ENCODE data around the gene CUL5. TPM values are rescaled to one million over a fixed set of nuclear protein-coding genes. Genes with fewer than 3 reads are reported as not detected.

The CUL5 gene
- total RNA-seq, 1 donor from 2014 or later = 51.7 TPM

GRCh38 chr11:107998761-107999160, 9.9 kb upstream of the CUL5 start:
- H3K4me1 Mint-ChIP-seq = peaks cover 2% of the 10 kb centered on the region
- peaks cover 10% of the 10 kb centered on the region for H3K9me3 Mint-ChIP-seq
- H3K4me3 Mint-ChIP-seq = no peak overlapping the region
- H3K27ac Mint-ChIP-seq = no peak overlapping the region
- TF ChIP-seq CTCF (IDR thresholded peaks at IDR 0.05; ENCODE audit: unreplicated experiment) = no peak
- no peaks in the 10 kb centered on the region for H3K36me3 Mint-ChIP-seq
- no peak for DNase-seq (ENCODE audit: low spot score in 2 of 2, unreplicated experiment in 2 of 2)
- H3K27me3 Mint-ChIP-seq (ENCODE audit: low read depth) = peaks cover 4% of the 10 kb centered on the region

DNA sequence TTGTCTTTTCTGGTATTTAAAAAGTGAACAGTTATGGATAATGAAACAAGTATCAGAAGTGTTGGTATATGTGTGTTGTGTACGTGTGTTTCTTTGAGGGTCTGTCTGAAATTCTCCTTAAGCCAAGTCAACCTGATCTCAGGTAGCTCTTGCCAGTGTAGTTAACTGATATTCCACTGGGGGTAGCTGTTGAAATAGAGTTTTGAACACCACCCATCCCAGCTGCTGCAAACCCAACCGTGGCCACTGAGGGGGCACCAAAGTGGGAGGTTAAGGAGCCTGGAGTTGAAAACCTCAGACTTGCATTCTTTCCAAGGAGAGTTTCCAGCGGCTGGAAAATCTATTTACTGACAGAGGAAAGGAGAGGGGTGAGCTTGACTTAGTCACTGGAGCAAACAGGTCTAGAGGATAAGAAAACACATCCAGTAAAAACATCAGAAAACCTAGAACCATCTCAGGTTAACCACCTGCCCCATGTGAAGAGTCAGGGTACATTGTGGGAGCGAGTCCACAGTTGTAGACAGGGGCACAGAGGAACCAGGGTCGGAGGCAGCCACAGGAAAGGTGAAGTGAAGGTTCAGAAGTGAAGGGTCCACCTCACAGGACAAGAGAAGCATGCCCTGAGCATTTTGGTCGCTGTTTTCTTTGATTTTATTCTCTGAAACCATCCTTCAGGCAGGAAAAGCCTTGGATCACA, 8.8 kb upstream of the CUL5 start:
- no peak for DNase-seq (ENCODE audit: low spot score in 2 of 2, unreplicated experiment in 2 of 2)
- Mint-ChIP-seq H3K27me3 (ENCODE audit: low read depth) (peaks cover 2% of the 10 kb centered on the region), H3K4me3 (no peak overlapping the region), H3K36me3 (no peaks in the 10 kb centered on the region), H3K27ac (no peak overlapping the region), H3K4me1 (peaks cover 2% of the 10 kb centered on the region), H3K9me3 (peaks cover 7% of the 10 kb centered on the region)
- peak; percentile 43 for TF ChIP-seq CTCF (IDR thresholded peaks at IDR 0.05; ENCODE audit: unreplicated experiment)

GRCh38 chr11:108002476-108002875, 6.2 kb upstream of the CUL5 start:
- no peak for TF ChIP-seq CTCF (IDR thresholded peaks at IDR 0.05; ENCODE audit: unreplicated experiment)
- no peaks in the 10 kb centered on the region for H3K9me3 Mint-ChIP-seq
- no peak overlapping the region for H3K27ac Mint-ChIP-seq
- H3K27me3 Mint-ChIP-seq (ENCODE audit: low read depth) = peaks cover 2% of the 10 kb centered on the region
- H3K36me3 Mint-ChIP-seq = no peaks in the 10 kb centered on the region
- H3K4me1 Mint-ChIP-seq = peaks cover 2% of the 10 kb centered on the region
- H3K4me3 Mint-ChIP-seq = no peak overlapping the region
- DNase-seq (ENCODE audit: low spot score in 2 of 2, unreplicated experiment in 2 of 2) = no peak

DNA sequence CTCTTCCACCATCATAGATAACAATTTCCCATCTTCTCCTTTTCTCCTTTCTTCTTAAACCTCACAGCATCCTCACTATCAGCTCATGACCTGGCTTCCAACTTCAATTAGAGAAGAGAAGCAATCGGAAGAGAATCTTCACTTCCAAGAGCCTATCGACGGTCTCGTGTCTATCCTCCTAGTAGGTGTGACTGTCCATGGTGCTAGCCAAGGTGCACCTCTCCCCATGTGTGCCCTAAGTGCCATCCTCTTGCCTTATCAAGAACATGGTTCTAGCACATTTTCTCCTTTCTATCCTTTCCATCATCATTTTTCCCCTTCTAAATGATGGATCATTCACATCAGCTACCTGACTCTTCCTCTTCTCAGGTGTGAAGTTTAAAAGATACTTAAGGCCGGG, 5.1 kb upstream of the CUL5 start:
- TF ChIP-seq CTCF (IDR thresholded peaks at IDR 0.05; ENCODE audit: unreplicated experiment) = no peak
- no peaks in the 10 kb centered on the region for H3K36me3 Mint-ChIP-seq

GRCh38 chr11:108007819-108008218, 879 bp upstream of the CUL5 start:
- TF ChIP-seq CTCF (IDR thresholded peaks at IDR 0.05; ENCODE audit: unreplicated experiment) = no peak
- H3K36me3 Mint-ChIP-seq = no peaks in the 10 kb centered on the region
- peaks cover 13% of the 10 kb centered on the region for H3K4me1 Mint-ChIP-seq
- H3K27me3 Mint-ChIP-seq (ENCODE audit: low read depth) = peaks cover 2% of the 10 kb centered on the region
- H3K4me3 Mint-ChIP-seq = no peak overlapping the region
- no peak overlapping the region for H3K27ac Mint-ChIP-seq
- DNase-seq (ENCODE audit: low spot score in 2 of 2, unreplicated experiment in 2 of 2) = no peak
- no peaks in the 10 kb centered on the region for H3K9me3 Mint-ChIP-seq

More for the DNA sequence above, 5.1 kb upstream of the CUL5 start:
- Mint-ChIP-seq H3K9me3 (no peaks in the 10 kb centered on the region), H3K27ac (no peak overlapping the region), H3K4me1 (peaks cover 2% of the 10 kb centered on the region), H3K27me3 (ENCODE audit: low read depth) (peaks cover 2% of the 10 kb centered on the region), H3K4me3 (no peak overlapping the region)
- no peak for DNase-seq (ENCODE audit: low spot score in 2 of 2, unreplicated experiment in 2 of 2)
